IPS-15b (cell line): ENCODE data around the gene TMTC1.

Source experiments
- H3K27me3 ChIP-seq: one replicate; pipeline ENCODE4 v1.6.1; 2013; ENCODE audit warnings: low read length; ENCODE audit not compliant: control insufficient read depth, insufficient read depth
- H3K36me3 ChIP-seq: one replicate; pipeline ENCODE4 v1.6.1; 2013; ENCODE audit warnings: low read length; ENCODE audit not compliant: control insufficient read depth, insufficient read depth
- H3K4me1 ChIP-seq: one replicate; pipeline ENCODE4 v1.6.1; 2013; ENCODE audit warnings: mild to moderate bottlenecking, low read length; ENCODE audit not compliant: control insufficient read depth, insufficient read depth
- H3K4me3 ChIP-seq: one replicate; pipeline ENCODE4 v1.5.1; 2013; ENCODE audit warnings: low read depth, low read length
- H3K9ac ChIP-seq: one replicate; pipeline ENCODE4 v1.6.1; 2013; ENCODE audit warnings: low read depth, mild to moderate bottlenecking, low read length
- H3K9me3 ChIP-seq: one replicate; pipeline ENCODE4 v1.6.1; 2013; ENCODE audit warnings: mild to moderate bottlenecking, low read length; ENCODE audit not compliant: control insufficient read depth, insufficient read depth

The TMTC1 gene

DNA sequence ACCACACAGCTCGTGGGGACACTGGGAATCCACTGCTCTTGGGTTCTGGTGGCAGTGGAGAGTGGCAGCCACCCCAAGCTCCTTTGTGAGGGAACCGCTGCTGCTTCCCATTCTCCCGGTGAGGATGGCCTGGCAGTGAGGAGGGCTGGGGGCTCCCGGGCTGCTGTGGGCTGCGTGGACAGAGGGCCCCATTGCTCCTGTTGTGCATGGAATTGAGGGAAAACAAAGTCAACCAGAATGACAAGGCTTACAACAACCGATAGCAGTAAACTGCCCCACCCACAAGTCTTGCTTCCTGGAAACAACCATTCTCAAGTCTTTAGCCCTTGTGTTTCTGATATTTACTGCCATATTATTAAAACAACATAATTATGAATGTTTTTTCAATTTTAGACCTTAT is 32.1 kb downstream of the TMTC1 start:
- H3K9ac ChIP-seq, result no peak overlapping the region
- H3K9me3 ChIP-seq, result no peaks in the 10 kb centered on the region
- peaks cover 10% of the 10 kb centered on the region for H3K4me1 ChIP-seq
- peaks cover 3% of the 10 kb centered on the region for H3K36me3 ChIP-seq
- H3K4me3 ChIP-seq, result no peak overlapping the region
- no peaks in the 10 kb centered on the region for H3K27me3 ChIP-seq

DNA sequence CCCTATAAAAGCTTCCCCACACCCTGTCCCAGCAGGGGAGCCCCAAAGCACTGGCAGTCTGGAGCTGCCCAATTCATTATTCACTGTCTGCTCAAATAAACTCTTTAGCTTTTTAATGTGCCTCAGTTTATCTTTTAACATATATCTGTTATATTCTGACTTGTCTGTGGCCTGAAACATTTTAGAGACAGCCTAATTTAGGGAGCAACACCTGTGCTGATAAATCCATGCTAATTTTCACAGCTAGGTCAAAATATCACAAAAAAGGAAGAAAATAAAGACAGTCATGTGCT is 32.9 kb downstream of the TMTC1 start:
- H3K9me3 ChIP-seq, result no peaks in the 10 kb centered on the region
- no peak overlapping the region for H3K9ac ChIP-seq
- peaks cover 10% of the 10 kb centered on the region for H3K4me1 ChIP-seq
- no peak overlapping the region for H3K4me3 ChIP-seq
- H3K27me3 ChIP-seq, result no peaks in the 10 kb centered on the region
- peaks cover 3% of the 10 kb centered on the region for H3K36me3 ChIP-seq

DNA sequence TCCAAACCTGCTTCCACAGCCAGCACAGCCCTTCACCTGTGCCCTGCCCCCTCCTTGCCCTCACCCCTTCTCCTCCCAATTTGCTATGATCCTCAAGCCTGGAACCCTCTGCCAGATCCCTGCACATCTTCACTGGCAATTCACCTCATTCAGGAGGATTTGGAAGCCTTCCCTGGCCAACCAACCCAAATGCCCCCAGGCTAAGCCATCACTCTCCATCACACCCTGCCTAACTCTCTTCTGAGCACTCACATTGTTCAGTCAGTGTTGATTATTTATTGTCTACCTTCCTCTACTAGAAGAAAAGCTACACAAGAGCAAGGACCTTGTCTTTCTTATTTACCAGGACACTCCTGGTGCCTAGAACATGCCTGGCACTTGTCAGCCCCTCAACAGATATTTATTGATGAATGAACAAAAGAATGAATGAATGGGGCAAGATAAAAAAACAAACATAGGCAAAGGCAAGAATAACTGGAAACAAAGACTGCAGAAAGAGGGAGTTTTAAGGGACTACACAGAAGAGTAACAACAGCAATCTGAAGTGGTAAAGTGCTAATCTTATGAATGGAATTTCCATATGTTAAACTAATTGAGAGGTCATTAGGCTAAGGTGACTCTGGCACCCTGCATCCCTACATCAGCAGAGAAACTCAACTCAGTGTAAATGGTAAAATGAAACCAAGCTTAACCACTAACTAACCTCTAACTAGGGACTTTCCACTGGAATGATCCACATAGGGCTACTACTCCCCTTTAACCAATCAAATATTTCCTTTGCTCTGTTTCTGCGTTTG is 33.4 kb downstream of the TMTC1 start:
- H3K4me1 ChIP-seq, result peaks cover 10% of the 10 kb centered on the region
- peaks cover 3% of the 10 kb centered on the region for H3K36me3 ChIP-seq
- no peak overlapping the region for H3K9ac ChIP-seq
- no peaks in the 10 kb centered on the region for H3K9me3 ChIP-seq
- H3K27me3 ChIP-seq, result no peaks in the 10 kb centered on the region
- no peak overlapping the region for H3K4me3 ChIP-seq

DNA sequence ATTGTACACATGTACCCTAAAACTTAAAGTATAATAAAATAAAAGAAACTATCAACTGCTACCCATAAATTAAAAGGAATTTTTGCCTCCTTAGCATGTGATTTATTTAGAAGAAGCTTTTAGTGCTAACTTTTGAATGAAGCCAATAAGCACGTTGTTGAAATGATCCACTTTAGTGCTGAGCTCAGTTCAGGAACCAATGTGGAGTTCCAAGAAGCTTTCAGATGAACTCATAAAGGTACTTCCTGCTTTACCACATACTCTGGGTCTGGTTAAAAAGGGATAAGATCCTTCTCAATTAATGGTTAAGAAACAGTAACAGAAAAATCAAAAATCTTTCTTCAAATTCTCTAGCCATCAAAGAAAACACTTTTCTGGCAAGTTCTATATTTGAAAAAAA is 39.4 kb downstream of the TMTC1 start:
- Histone ChIP-seq H3K27me3 (no peaks in the 10 kb centered on the region), H3K4me3 (no peak overlapping the region), H3K9ac (no peak overlapping the region), H3K4me1 (peaks cover 12% of the 10 kb centered on the region), H3K36me3 (no peaks in the 10 kb centered on the region), H3K9me3 (no peaks in the 10 kb centered on the region)

DNA sequence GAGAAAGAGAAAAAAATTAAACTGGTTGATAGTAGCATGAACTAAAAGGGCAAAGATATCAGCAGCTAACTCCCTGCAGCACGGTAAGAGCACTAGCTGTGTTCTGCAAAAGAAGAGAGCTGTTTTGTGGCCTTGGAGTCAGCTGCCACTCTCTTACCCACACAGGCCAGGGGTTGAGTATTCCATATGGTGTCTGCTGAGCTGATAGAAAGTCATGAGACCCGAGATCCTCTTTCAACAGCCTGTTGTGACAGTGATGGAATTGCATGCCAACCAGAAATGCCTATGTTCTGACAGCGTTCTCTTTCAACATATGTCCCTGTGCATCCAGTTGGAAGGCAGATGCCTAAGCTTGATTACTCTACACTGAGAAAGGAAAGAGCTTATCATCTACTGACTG is 39.9 kb downstream of the TMTC1 start:
- Histone ChIP-seq H3K9me3 (no peaks in the 10 kb centered on the region), H3K9ac (no peak overlapping the region), H3K36me3 (no peaks in the 10 kb centered on the region), H3K4me3 (no peak overlapping the region), H3K4me1 (peaks cover 12% of the 10 kb centered on the region), H3K27me3 (no peaks in the 10 kb centered on the region)

DNA sequence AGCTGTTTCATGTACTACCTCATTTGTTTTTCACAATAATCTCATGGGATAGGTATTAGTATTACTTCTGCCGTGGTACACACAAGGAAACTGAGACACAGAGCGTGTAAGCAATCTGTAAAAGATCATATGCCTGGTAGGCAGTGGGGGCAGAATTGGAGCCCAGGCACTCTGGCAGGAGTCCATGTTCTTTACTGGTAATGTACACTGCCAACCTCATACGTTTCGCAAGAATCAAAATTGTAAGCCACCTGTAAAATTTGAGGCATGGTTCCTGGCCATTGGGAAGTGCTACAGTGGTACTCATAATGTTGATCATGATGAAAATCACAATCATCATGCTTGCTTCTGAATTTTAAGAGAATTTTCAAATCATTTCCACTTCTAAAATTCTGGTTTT is 40.7 kb downstream of the TMTC1 start:
- H3K27me3 ChIP-seq, result no peaks in the 10 kb centered on the region
- H3K4me3 ChIP-seq, result no peak overlapping the region
- no peak overlapping the region for H3K9ac ChIP-seq
- no peaks in the 10 kb centered on the region for H3K9me3 ChIP-seq
- no peaks in the 10 kb centered on the region for H3K36me3 ChIP-seq
- H3K4me1 ChIP-seq, result peaks cover 12% of the 10 kb centered on the region

DNA sequence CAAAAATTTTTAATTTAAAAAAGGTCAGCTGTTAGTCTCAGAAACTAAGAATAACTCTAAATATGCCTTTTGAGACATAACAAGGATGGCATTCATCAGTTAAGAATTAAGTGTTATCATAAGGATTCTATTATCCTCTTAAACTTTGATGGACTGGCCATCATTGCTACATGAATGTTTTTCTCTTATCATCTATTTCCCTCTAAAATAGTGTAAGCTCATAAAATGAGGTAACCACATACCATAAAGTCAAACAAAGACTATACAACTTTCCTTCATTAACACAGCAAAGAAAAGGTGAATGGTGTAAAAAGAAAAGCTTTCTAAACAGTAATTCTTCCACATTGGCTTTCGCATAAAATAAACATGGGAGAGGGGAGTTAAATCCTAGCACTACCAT is 41.1 kb downstream of the TMTC1 start:
- H3K27me3 ChIP-seq, result no peaks in the 10 kb centered on the region
- H3K4me3 ChIP-seq, result no peak overlapping the region
- no peaks in the 10 kb centered on the region for H3K9me3 ChIP-seq
- no peak overlapping the region for H3K9ac ChIP-seq
- peaks cover 13% of the 10 kb centered on the region for H3K4me1 ChIP-seq
- no peaks in the 10 kb centered on the region for H3K36me3 ChIP-seq

DNA sequence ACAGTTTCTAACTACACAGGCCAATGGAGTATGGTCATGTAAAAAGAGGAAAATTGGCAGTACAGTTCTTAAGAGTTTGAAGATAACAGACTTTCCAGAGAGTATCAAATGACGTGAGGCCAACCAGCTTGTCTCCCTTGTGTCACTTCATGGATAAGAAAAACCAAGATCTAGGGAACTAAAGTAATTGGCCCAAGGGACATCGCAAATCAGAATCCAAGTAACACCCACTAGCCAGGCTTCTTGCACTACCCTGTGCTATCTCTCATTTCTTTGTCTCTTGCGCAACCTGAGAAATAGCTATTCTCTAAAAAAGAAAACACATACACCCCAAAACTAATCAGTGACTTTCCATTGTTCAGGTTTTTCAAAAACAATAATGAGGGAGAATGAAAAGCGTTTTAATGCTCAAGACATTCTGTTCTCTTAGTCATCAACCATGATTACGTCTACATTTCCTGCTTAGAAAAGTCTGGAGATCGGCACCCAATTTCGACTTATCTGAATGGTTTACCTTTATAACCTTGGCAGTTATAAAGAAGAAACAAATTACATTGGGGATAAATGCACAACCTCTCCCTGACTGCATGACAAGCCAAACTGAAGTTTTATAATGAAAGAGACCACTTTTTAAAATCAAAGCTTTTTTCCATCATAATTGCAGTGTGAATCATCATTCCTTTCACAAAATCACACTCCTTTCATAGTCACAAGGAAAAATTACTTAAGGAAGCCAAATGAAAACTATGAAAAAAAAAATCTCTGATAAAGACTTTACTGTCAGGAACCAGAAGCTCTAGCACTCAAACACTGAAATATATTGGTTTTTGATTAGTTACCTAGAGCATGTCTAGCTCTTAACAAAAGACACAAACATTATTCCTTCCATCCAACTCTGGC is 42.1 kb downstream of the TMTC1 start:
- no peaks in the 10 kb centered on the region for H3K36me3 ChIP-seq
- H3K4me1 ChIP-seq, result peaks cover 16% of the 10 kb centered on the region
- H3K4me3 ChIP-seq, result no peak overlapping the region
- no peak overlapping the region for H3K9ac ChIP-seq
- no peaks in the 10 kb centered on the region for H3K27me3 ChIP-seq
- H3K9me3 ChIP-seq, result no peaks in the 10 kb centered on the region

DNA sequence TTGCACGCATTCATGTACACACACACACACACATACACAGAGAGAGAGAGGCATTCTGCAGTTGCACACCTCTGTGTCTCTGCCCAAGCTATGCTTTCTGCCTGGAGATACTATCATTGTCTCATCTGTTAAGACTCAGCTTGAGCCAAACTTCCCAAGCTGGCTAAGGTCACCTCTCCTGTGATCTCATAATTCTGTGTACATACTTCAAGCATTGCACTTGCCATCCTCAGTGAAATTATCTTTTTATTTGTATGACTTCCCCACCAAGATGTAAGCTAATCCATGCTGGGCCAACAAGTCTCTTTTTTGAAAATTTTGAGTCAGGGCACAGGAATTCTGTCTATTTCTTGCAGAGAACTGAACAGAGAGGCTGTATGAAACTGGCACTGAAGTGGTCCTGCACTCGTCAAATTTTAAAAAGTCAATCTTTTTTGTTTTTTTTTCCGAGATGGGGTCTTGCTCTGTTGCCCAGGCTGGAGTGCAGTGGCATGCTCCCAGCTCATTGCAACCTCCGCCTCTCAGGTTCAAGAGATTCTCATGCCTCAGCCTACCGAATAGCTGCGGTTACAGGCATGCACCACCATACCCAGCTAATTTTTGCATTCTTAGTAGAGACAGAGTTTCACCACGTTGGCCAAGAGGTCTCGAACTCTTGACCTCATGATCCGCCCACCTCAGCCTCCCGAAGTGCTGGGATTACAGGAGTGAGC is 44.3 kb downstream of the TMTC1 start:
- H3K27me3 ChIP-seq, result no peaks in the 10 kb centered on the region
- peaks cover 20% of the 10 kb centered on the region for H3K4me1 ChIP-seq
- no peaks in the 10 kb centered on the region for H3K36me3 ChIP-seq
- no peak overlapping the region for H3K9ac ChIP-seq
- no peak overlapping the region for H3K4me3 ChIP-seq
- no peaks in the 10 kb centered on the region for H3K9me3 ChIP-seq

DNA sequence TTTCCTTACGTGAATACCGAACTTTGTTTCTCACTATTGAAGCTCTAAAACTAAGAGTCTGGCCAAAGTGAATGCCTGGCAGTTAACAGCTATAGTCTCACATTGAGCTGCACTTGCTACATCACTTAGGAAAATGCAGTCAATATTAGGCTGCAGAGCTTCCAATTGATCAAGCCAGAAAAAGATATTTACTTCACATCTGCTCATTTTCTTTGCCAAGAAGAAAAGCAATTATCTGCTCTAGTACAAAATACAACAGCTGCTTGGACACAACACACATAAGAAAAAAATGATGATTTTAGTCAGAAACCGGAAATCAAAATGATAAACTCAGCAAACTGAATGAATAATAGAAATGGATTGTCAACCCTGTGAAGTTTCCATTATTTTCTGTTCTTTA is 45.4 kb downstream of the TMTC1 start:
- peaks cover 16% of the 10 kb centered on the region for H3K4me1 ChIP-seq
- no peak overlapping the region for H3K4me3 ChIP-seq
- H3K36me3 ChIP-seq, result no peaks in the 10 kb centered on the region
- no peak overlapping the region for H3K9ac ChIP-seq
- H3K27me3 ChIP-seq, result no peaks in the 10 kb centered on the region
- no peaks in the 10 kb centered on the region for H3K9me3 ChIP-seq

DNA sequence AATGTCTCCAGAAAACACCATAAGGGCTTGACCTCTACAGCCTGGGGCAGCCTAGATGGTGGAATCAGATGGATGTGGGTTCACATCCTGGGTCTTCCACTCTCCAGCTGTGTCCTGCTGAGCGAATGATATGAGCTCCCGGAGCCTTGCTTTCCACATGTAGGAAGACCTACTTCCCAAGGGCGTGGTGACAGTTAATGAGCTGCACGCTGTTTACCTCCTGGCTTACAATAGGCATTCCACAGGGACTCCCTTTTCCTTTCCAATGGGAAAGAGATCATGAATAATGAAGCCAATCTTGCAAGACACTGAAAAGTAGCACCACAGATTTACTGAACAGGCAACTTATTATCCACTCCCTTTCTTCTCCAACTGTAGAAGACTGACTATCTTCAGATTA is 46.1 kb downstream of the TMTC1 start:
- Histone ChIP-seq H3K9me3 (no peaks in the 10 kb centered on the region), H3K4me1 (peaks cover 12% of the 10 kb centered on the region), H3K4me3 (no peak overlapping the region), H3K36me3 (no peaks in the 10 kb centered on the region), H3K9ac (no peak overlapping the region), H3K27me3 (no peaks in the 10 kb centered on the region)
